Measurements from ENCODE around the gene ONECUT2.

The ONECUT2 gene

DNA sequence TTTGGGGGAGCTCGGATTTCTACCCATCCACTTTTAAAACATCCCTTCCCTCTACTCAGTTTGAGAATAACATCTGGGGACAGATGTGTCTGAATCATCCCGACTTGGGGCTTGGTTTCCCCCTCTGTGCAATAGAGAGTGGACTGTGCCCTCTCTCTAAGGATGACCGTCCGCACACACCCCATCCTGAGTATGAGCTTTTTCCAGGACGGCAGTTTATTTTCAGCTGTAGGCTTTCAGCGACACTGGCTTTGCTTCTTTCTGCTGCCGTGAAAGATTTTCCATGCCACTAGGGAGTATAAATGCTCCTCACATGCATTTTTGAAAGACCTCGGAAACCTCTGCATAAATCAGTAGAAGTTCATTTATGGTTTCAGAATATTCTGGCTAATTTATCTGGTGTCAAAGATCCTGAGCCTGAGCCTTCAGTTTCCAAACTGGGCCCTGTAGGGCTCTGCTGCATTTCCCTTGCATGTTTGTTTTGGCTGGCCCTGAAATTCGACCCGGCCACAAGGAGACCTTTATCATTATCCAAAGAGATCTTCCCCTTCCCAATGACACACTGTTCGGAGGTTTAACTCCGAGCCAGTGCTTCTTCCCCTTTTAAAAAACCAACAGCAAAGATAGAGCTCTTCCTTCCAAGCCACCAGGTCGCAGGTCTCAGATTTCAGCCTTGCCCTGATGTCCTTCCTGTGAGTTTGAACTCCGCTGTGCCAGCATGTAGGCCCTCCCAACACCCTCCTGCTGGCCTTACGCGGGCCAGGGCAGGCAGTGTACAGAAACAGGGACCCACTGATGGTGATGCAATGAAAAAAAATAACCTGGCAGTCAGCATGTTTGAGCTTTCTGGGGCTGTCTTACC, 98.1 kb downstream of the ONECUT2 start:
- TF ChIP-seq, protein P1, sequence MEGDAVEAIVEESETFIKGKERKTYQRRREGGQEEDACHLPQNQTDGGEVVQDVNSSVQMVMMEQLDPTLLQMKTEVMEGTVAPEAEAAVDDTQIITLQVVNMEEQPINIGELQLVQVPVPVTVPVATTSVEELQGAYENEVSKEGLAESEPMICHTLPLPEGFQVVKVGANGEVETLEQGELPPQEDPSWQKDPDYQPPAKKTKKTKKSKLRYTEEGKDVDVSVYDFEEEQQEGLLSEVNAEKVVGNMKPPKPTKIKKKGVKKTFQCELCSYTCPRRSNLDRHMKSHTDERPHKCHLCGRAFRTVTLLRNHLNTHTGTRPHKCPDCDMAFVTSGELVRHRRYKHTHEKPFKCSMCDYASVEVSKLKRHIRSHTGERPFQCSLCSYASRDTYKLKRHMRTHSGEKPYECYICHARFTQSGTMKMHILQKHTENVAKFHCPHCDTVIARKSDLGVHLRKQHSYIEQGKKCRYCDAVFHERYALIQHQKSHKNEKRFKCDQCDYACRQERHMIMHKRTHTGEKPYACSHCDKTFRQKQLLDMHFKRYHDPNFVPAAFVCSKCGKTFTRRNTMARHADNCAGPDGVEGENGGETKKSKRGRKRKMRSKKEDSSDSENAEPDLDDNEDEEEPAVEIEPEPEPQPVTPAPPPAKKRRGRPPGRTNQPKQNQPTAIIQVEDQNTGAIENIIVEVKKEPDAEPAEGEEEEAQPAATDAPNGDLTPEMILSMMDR (IDR thresholded peaks at IDR 0.05): no peak

DNA sequence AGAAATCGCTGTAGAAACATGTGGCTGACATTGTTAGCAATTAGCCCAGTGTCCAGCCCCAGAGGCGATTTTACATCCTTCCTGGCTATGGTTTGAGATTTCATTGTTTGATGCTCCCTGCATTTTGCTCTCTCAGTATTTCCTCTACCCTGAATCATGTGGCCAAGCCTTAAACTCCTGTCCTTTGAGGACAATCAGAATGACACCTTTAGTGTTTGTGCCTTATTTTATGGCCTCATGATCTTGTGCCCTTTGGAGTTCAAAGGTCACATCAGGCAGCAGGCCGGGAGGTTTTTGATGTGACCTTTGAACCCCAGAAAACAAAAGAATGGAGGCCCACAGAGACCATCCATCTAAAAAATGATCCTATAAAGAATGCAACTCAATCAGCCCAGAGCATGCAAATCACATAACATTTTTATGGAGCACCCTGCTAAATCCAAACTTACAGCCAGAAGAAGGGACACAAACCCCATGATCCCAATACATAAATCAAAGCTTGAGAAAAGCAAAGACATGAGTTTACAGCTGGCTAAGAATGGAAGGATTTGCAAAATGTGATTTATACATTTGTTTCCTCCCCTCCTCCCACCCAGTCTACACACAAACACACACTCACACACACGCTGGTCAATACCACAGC, 98.8 kb downstream of the ONECUT2 start:
- TF ChIP-seq, protein P1 (IDR thresholded peaks at IDR 0.05): no peak

DNA sequence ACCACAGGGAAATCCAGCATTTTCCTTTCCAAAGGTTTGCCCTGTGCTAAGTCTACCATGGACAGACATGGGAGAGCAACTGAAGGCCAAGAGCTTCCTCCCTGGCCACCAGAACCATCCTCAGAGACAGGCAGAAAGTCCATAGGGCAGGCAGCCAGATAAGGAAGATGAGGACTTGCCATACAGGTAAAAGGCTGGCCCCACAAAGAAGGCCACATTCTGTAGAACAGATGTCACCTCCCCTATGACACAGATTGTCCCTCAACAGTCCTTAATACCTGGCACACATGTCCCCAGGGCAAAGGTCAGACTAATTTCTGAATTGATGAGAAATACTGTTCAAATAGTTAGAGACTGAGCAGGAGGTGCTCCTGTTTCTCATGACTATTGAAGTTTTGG, 99.3 kb downstream of the ONECUT2 start:
- TF ChIP-seq, protein P1 (IDR thresholded peaks at IDR 0.05): no peak

DNA sequence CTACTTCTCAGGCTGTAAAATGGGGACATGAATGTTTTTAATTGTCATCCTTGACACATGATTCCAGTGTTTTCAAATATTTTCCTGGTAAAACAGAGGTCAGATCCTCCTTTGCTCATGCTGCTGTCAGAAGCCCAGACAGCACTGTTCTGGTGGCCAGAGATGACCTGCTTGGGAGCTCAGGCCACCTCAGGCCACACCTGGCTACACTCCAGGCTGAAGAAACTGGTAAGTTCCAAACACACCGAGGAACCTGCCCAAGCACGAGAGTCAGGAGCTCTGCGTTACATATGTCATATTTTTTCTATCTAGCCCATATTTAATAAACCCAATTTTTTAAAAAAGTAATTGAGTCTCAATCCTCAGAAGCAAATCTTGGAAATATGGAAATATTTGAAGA, 103.4 kb downstream of the ONECUT2 start:
- TF ChIP-seq, protein P1 (IDR thresholded peaks at IDR 0.05): no peak

DNA sequence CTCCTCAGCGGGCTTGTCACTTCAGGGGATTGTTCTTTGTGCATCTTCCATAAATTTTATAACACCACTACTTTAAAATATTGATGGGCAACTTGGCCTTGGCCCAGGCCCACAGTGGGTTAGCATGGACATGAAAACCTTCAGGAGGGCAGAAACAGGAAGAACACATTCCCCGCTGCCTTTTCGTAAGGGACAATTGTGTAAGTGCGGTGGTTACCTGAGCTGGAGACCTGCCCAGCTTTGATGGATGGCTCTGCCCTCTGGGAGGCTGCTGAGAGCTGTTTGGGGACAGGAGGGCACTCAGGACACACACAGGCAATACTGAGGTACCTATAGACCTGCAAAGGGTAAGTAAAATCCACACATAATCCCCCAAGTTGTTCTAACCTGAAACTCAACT, 104.5 kb downstream of the ONECUT2 start:
- TF ChIP-seq, protein P1 (IDR thresholded peaks at IDR 0.05): no peak

All from LNCAP (cell line).